Transverse colon (tissue), 3 donors: ENCODE measurements around the gene MOB1B.

ENCODE experiments used
- POLR2A ChIP-seq: fragments of 450-650 bp; IDR thresholded peaks from one replicate; pipeline ENCODE4 v1.6.1; 2016; ENCODE audit warnings: antibody characterized with exemption, mild to moderate bottlenecking, moderate library complexity
- POLR2AphosphoS5 ChIP-seq, 3 donors: sonication (generic); formaldehyde crosslinking; IDR thresholded peaks; one replicate each; pipeline ENCODE4 v1.6.1; 2016; ENCODE audit warnings: antibody characterized with exemption in 3 of 3

- TF ChIP-seq POLR2AphosphoS5 (IDR thresholded peaks at IDR 0.05) (no peak), POLR2A (no peak)
Observed at GRCh38 chr4:70991596-70991995, 89.4 kb downstream of the MOB1B start.
